ENCODE measurements around the gene CNN1. TPM values are rescaled to one million over a fixed set of nuclear protein-coding genes. Genes with fewer than 3 reads are reported as not detected.
"Not testable (repeated sequence)": the region's sequence is repeated elsewhere in the genome, so short reads cannot be mapped to it uniquely, and the experiment has no call there.

The CNN1 gene
- polyA plus RNA-seq, 4 donors = 1.1 to 44.8 (median 15.9) TPM

GRCh38 chr19:11564082-11564807 is 25.6 kb downstream of the CNN1 start:
- not testable (repeated sequence) for DNase-seq; FAIRE-seq; H3K4me3 ChIP-seq (ENCODE audit: low read depth in 1 of 3, low read length in 3 of 3); H3K27ac ChIP-seq (ENCODE audit: low read depth in 1 of 3, low read length in 2 of 3); H3K4me1 ChIP-seq (ENCODE audit: control insufficient read depth in 3 of 3, insufficient read depth in 2 of 3, low read depth in 1 of 3, low read length in 2 of 3); H3K36me3 ChIP-seq (ENCODE audit: control insufficient read depth in 3 of 3, insufficient read depth in 2 of 3, low read depth in 1 of 3, low read length in 3 of 3); H3K9me3 ChIP-seq (ENCODE audit: control insufficient read depth in 2 of 2, insufficient read depth in 1 of 2, low read depth in 1 of 2, low read length in 1 of 2); H3K27me3 ChIP-seq (ENCODE audit: control insufficient read depth in 3 of 3, insufficient read depth in 3 of 3, low read length in 3 of 3)
- WGBS, 3 donors = 87 to 90% (median 89%) methylated on average over 6 of the region's 6 CpGs

GRCh38 chr19:11565649-11565980 is 27.0 kb downstream of the CNN1 start:
- not testable (repeated sequence) for H3K27me3 ChIP-seq (ENCODE audit: control insufficient read depth in 3 of 3, insufficient read depth in 3 of 3, low read length in 3 of 3); DNase-seq; H3K36me3 ChIP-seq (ENCODE audit: control insufficient read depth in 3 of 3, insufficient read depth in 2 of 3, low read depth in 1 of 3, low read length in 3 of 3); FAIRE-seq; H3K9me3 ChIP-seq (ENCODE audit: control insufficient read depth in 2 of 2, insufficient read depth in 1 of 2, low read depth in 1 of 2, low read length in 1 of 2); H3K4me3 ChIP-seq (ENCODE audit: low read depth in 1 of 3, low read length in 3 of 3); H3K27ac ChIP-seq (ENCODE audit: low read depth in 1 of 3, low read length in 2 of 3); H3K4me1 ChIP-seq (ENCODE audit: control insufficient read depth in 3 of 3, insufficient read depth in 2 of 3, low read depth in 1 of 3, low read length in 2 of 3)
- 89 to 90% (median 90%) methylated on average over 5 of the region's 5 CpGs for WGBS, 3 donors

- Histone ChIP-seq H3K9me3 (ENCODE audit: control insufficient read depth in 2 of 2, insufficient read depth in 1 of 2, low read depth in 1 of 2, low read length in 1 of 2) (no peaks in the 10 kb centered on the region), H3K4me1 (ENCODE audit: control insufficient read depth in 3 of 3, insufficient read depth in 2 of 3, low read depth in 1 of 3, low read length in 2 of 3) (no peaks in the 10 kb centered on the region), H3K27ac (ENCODE audit: low read depth in 1 of 3, low read length in 2 of 3) (no peak overlapping the region), H3K36me3 (ENCODE audit: control insufficient read depth in 3 of 3, insufficient read depth in 2 of 3, low read depth in 1 of 3, low read length in 3 of 3) (peaks cover 0 to 9% (median 0%) of the 10 kb centered on the region in 3 donors), H3K4me3 (ENCODE audit: low read depth in 1 of 3, low read length in 3 of 3) (no peak overlapping the region), H3K27me3 (ENCODE audit: control insufficient read depth in 3 of 3, insufficient read depth in 3 of 3, low read length in 3 of 3) (no peaks in the 10 kb centered on the region)
- no peak for DNase-seq
- FAIRE-seq = no peak
- WGBS, 3 donors = 82 to 90% (median 83%) methylated on average over 2 of the region's 2 CpGs
Measured at GRCh38 chr19:11566164-11566563, 27.5 kb downstream of the CNN1 start.

GRCh38 chr19:11570039-11570462 is 31.4 kb downstream of the CNN1 start:
- DNase-seq = no peak
- 62 to 83% (median 77%) methylated on average over 5 of the region's 5 CpGs for whole genome bisulfite sequencing, 3 donors
- Histone ChIP-seq H3K27me3 (ENCODE audit: control insufficient read depth in 3 of 3, insufficient read depth in 3 of 3, low read length in 3 of 3) (no peaks in the 10 kb centered on the region), H3K27ac (ENCODE audit: low read depth in 1 of 3, low read length in 2 of 3) (no peak overlapping the region), H3K36me3 (ENCODE audit: control insufficient read depth in 3 of 3, insufficient read depth in 2 of 3, low read depth in 1 of 3, low read length in 3 of 3) (peaks cover 0 to 13% (median 0%) of the 10 kb centered on the region in 3 donors), H3K4me3 (ENCODE audit: low read depth in 1 of 3, low read length in 3 of 3) (no peak overlapping the region), H3K9me3 (ENCODE audit: control insufficient read depth in 2 of 2, insufficient read depth in 1 of 2, low read depth in 1 of 2, low read length in 1 of 2) (no peaks in the 10 kb centered on the region), H3K4me1 (ENCODE audit: control insufficient read depth in 3 of 3, insufficient read depth in 2 of 3, low read depth in 1 of 3, low read length in 2 of 3) (no peaks in the 10 kb centered on the region)
- FAIRE-seq = no peak

GRCh38 chr19:11573354-11573753 is 34.7 kb downstream of the CNN1 start:
- FAIRE-seq; H3K9me3 ChIP-seq (ENCODE audit: control insufficient read depth in 2 of 2, insufficient read depth in 1 of 2, low read depth in 1 of 2, low read length in 1 of 2); H3K4me1 ChIP-seq (ENCODE audit: control insufficient read depth in 3 of 3, insufficient read depth in 2 of 3, low read depth in 1 of 3, low read length in 2 of 3); H3K27ac ChIP-seq (ENCODE audit: low read depth in 1 of 3, low read length in 2 of 3); H3K4me3 ChIP-seq (ENCODE audit: low read depth in 1 of 3, low read length in 3 of 3); DNase-seq; H3K27me3 ChIP-seq (ENCODE audit: control insufficient read depth in 3 of 3, insufficient read depth in 3 of 3, low read length in 3 of 3): not testable (repeated sequence)
- peaks cover 0 to 31% (median 0%) of the 10 kb centered on the region in 3 donors for H3K36me3 ChIP-seq (ENCODE audit: control insufficient read depth in 3 of 3, insufficient read depth in 2 of 3, low read depth in 1 of 3, low read length in 3 of 3)
- WGBS, 3 donors = 74 to 91% (median 81%) methylated on average over 6 of the region's 6 CpGs

- not testable (repeated sequence) for DNase-seq; H3K4me1 ChIP-seq (ENCODE audit: control insufficient read depth in 3 of 3, insufficient read depth in 2 of 3, low read depth in 1 of 3, low read length in 2 of 3); H3K9me3 ChIP-seq (ENCODE audit: control insufficient read depth in 2 of 2, insufficient read depth in 1 of 2, low read depth in 1 of 2, low read length in 1 of 2); H3K4me3 ChIP-seq (ENCODE audit: low read depth in 1 of 3, low read length in 3 of 3); FAIRE-seq; H3K27me3 ChIP-seq (ENCODE audit: control insufficient read depth in 3 of 3, insufficient read depth in 3 of 3, low read length in 3 of 3); H3K27ac ChIP-seq (ENCODE audit: low read depth in 1 of 3, low read length in 2 of 3)
- peaks cover 0 to 31% (median 0%) of the 10 kb centered on the region in 3 donors for H3K36me3 ChIP-seq (ENCODE audit: control insufficient read depth in 3 of 3, insufficient read depth in 2 of 3, low read depth in 1 of 3, low read length in 3 of 3)
- WGBS, 3 donors = 84 to 100% (median 98%) methylated on average over 4 of the region's 4 CpGs
Measured at GRCh38 chr19:11573763-11574162, 35.1 kb downstream of the CNN1 start.

GRCh38 chr19:11574689-11575088 is 36.0 kb downstream of the CNN1 start:
- no peaks in the 10 kb centered on the region for H3K9me3 ChIP-seq (ENCODE audit: control insufficient read depth in 2 of 2, insufficient read depth in 1 of 2, low read depth in 1 of 2, low read length in 1 of 2)
- H3K4me1 ChIP-seq (ENCODE audit: control insufficient read depth in 3 of 3, insufficient read depth in 2 of 3, low read depth in 1 of 3, low read length in 2 of 3) = peaks cover 0 to 14% (median 0%) of the 10 kb centered on the region in 3 donors
- no peak overlapping the region for H3K4me3 ChIP-seq (ENCODE audit: low read depth in 1 of 3, low read length in 3 of 3)
- peaks cover 0 to 31% (median 0%) of the 10 kb centered on the region in 3 donors for H3K36me3 ChIP-seq (ENCODE audit: control insufficient read depth in 3 of 3, insufficient read depth in 2 of 3, low read depth in 1 of 3, low read length in 3 of 3)
- no peak for DNase-seq
- 79 to 95% (median 84%) methylated on average over 8 to 9 of the region's 9 CpGs for WGBS, 3 donors
- no peaks in the 10 kb centered on the region for H3K27me3 ChIP-seq (ENCODE audit: control insufficient read depth in 3 of 3, insufficient read depth in 3 of 3, low read length in 3 of 3)
- no peak overlapping the region for H3K27ac ChIP-seq (ENCODE audit: low read depth in 1 of 3, low read length in 2 of 3)
- no peak for FAIRE-seq

GRCh38 chr19:11576227-11576626 is 37.6 kb downstream of the CNN1 start:
- Histone ChIP-seq H3K4me3 (ENCODE audit: low read depth in 1 of 3, low read length in 3 of 3) (no peak overlapping the region), H3K4me1 (ENCODE audit: control insufficient read depth in 3 of 3, insufficient read depth in 2 of 3, low read depth in 1 of 3, low read length in 2 of 3) (peaks cover 0 to 21% (median 0%) of the 10 kb centered on the region in 3 donors), H3K9me3 (ENCODE audit: control insufficient read depth in 2 of 2, insufficient read depth in 1 of 2, low read depth in 1 of 2, low read length in 1 of 2) (no peaks in the 10 kb centered on the region), H3K36me3 (ENCODE audit: control insufficient read depth in 3 of 3, insufficient read depth in 2 of 3, low read depth in 1 of 3, low read length in 3 of 3) (peaks cover 0 to 31% (median 0%) of the 10 kb centered on the region in 3 donors), H3K27me3 (ENCODE audit: control insufficient read depth in 3 of 3, insufficient read depth in 3 of 3, low read length in 3 of 3) (no peaks in the 10 kb centered on the region), H3K27ac (ENCODE audit: low read depth in 1 of 3, low read length in 2 of 3) (peak overlapping the region in 1 of 3 donors; percentile 19)
- WGBS, 3 donors = 81 to 94% (median 89%) methylated on average over 15 of the region's 15 CpGs
- FAIRE-seq = no peak
- DNase-seq = no peak

Measured in small intestine (tissue), 7 donors.